ENCODE measurements around the gene EFCAB9. TPM values are rescaled to one million over a fixed set of nuclear protein-coding genes. Genes with fewer than 3 reads are reported as not detected.

The EFCAB9 gene
- total RNA-seq (ENCODE audit: low replicate concordance): not detected in 2 replicates

DNA sequence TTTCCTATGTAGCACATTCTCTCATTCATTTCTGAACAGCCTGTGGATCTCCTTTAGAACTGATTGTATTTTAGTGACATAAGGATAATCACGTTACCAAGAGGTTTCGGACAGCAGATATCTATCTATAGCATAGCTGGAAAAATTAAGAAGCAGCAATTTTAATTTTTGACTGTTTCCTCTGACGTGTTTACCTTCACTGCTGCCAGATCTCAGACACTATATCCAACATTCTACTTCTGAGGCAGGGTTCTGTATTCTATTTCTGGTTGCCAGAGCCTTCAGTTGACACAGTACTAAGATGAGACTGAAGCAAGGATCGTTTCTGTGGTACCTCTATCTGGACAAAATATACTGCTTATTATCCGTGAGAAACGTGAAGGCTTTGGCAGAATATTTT is at the start of gene EFCAB9:
EFCAB9 (plus strand) TSS at position 301 of the 400 bp plus-strand sequence; CDS start at position 302, 1 bp downstream.
- Histone ChIP-seq H3K27ac (no peak within 1 kb of the TSS), H2AFZ (replicated peaks) (peak within 1 kb of the TSS; percentile 73), H3K4me3 (no peak within 1 kb of the TSS), H4K20me1 (ENCODE audit: low read depth) (no peaks in the 10 kb centered on the region), H3F3A (ENCODE audit: low read depth) (peaks cover 29% of the 10 kb centered on the region), H3K27me3 (no peaks in the 10 kb centered on the region), H3K9me3 (ENCODE audit: low read depth) (no peaks in the 10 kb centered on the region), H3K4me1 (peaks cover 13% of the 10 kb centered on the region), H3K36me3 (no peaks in the 10 kb centered on the region), H3K4me2 (no peak within 1 kb of the TSS), H3K79me2 (ENCODE audit: low read depth) (no peaks in the 10 kb centered on the region), H3K9ac (no peak within 1 kb of the TSS)
- H3K36me3 Mint-ChIP-seq: no peaks in the 10 kb centered on the region
- peaks cover 5% of the 10 kb centered on the region for H3K4me1 Mint-ChIP-seq
- H3K4me3 Mint-ChIP-seq: no peak within 1 kb of the TSS
- H3K27me3 Mint-ChIP-seq (ENCODE audit: insufficient read depth, low read depth): peaks cover 3% of the 10 kb centered on the region
- H3K9me3 Mint-ChIP-seq: peaks cover 2% of the 10 kb centered on the region
- DNase-seq (ENCODE audit: low spot score): no peak
- no peak within 1 kb of the TSS for H3K27ac Mint-ChIP-seq
- TF ChIP-seq EZH2phosphoT487 (IDR thresholded peaks at IDR 0.05) (no peak), EZH2 (IDR thresholded peaks at IDR 0.05) (no peak), CTCF (IDR thresholded peaks at IDR 0.05) (no peak)

DNA sequence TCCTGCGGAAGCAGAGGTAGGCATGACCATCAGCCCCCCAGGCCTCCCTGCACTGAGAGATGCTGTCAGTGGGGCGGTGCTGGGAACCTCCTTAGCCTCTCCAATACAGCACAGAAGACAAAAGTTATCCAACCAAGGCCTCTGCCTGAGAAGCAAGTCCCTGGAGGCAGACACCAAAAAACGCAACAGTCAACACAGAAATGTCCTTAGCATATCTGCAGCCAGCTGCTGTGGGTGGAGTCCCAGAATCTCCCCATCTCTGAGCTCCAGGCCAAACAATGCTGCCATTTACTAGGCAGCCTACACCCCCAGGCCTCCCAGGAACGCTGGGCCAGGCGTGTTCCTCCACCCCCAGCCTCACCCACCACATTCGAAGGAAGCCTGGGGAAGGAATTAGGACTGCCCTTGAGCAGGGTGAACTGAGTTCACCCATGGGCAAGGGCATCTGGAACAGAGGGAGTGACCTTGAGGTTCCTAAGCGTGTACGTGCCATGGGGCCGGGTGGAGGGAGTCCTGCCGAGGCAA is 49.6 kb upstream of the EFCAB9 start:
- TF ChIP-seq CTCF (IDR thresholded peaks at IDR 0.05) (no peak), EZH2phosphoT487 (IDR thresholded peaks at IDR 0.05) (no peak), EZH2 (IDR thresholded peaks at IDR 0.05) (no peak)

GRCh38 chr5:172144931-172145869 is 48.8 kb upstream of the EFCAB9 start:
- Mint-ChIP-seq H3K27me3 (ENCODE audit: insufficient read depth, low read depth) (no peaks in the 10 kb centered on the region), H3K9me3 (no peaks in the 10 kb centered on the region), H3K36me3 (peaks cover 2% of the 10 kb centered on the region), H3K4me1 (peaks cover 21% of the 10 kb centered on the region), H3K4me3 (no peak overlapping the region), H3K27ac (no peak overlapping the region)
- Histone ChIP-seq H3K79me2 (ENCODE audit: low read depth) (no peaks in the 10 kb centered on the region), H3K9ac (no peak overlapping the region), H3K27ac (no peak overlapping the region), H4K20me1 (ENCODE audit: low read depth) (no peaks in the 10 kb centered on the region), H3F3A (ENCODE audit: low read depth) (no peaks in the 10 kb centered on the region), H2AFZ (replicated peaks) (no peak overlapping the region), H3K27me3 (no peaks in the 10 kb centered on the region), H3K36me3 (no peaks in the 10 kb centered on the region), H3K9me3 (ENCODE audit: low read depth) (no peaks in the 10 kb centered on the region), H3K4me1 (peaks cover 7% of the 10 kb centered on the region), H3K4me3 (no peak overlapping the region), H3K4me2 (no peak overlapping the region)
- no peak for DNase-seq (ENCODE audit: low spot score)
- no peak for TF ChIP-seq CTCF (IDR thresholded peaks at IDR 0.05)
- TF ChIP-seq EZH2phosphoT487 (IDR thresholded peaks at IDR 0.05): no peak
- TF ChIP-seq EZH2 (IDR thresholded peaks at IDR 0.05): no peak

More for the DNA sequence above, 49.6 kb upstream of the EFCAB9 start:
- no peaks in the 10 kb centered on the region for H3K27me3 Mint-ChIP-seq (ENCODE audit: insufficient read depth, low read depth)
- Histone ChIP-seq H3K9me3 (ENCODE audit: low read depth) (no peaks in the 10 kb centered on the region), H3K36me3 (no peaks in the 10 kb centered on the region), H3K9ac (no peak overlapping the region), H4K20me1 (ENCODE audit: low read depth) (no peaks in the 10 kb centered on the region), H3K4me1 (peaks cover 7% of the 10 kb centered on the region), H3F3A (ENCODE audit: low read depth) (no peaks in the 10 kb centered on the region), H3K4me3 (no peak overlapping the region), H2AFZ (replicated peaks) (no peak overlapping the region), H3K27ac (no peak overlapping the region), H3K79me2 (ENCODE audit: low read depth) (no peaks in the 10 kb centered on the region), H3K4me2 (no peak overlapping the region), H3K27me3 (no peaks in the 10 kb centered on the region)
- no peak for DNase-seq (ENCODE audit: low spot score)
- peaks cover 21% of the 10 kb centered on the region for H3K4me1 Mint-ChIP-seq
- H3K9me3 Mint-ChIP-seq: no peaks in the 10 kb centered on the region
- no peak overlapping the region for H3K27ac Mint-ChIP-seq
- H3K4me3 Mint-ChIP-seq: no peak overlapping the region
- peaks cover 2% of the 10 kb centered on the region for H3K36me3 Mint-ChIP-seq

Data from neural progenitor cell (in vitro differentiated cells).